Vagina (tissue), 2 donors: ENCODE measurements around the gene PRR5L.

ENCODE experiments used
- POLR2A ChIP-seq, 2 donors: fragments of 450-650 bp; IDR thresholded peaks; one replicate each; pipeline ENCODE4 v1.6.1; 2017; ENCODE audit warnings: antibody characterized with exemption in 2 of 2, mild to moderate bottlenecking in 2 of 2, moderate library complexity in 2 of 2
- POLR2AphosphoS5 ChIP-seq, 2 donors: sonication (generic); formaldehyde crosslinking; IDR thresholded peaks; one replicate each; pipeline ENCODE4 v1.9.0; 2017; ENCODE audit warnings: antibody characterized with exemption in 2 of 2, mild to moderate bottlenecking in 2 of 2, low read depth in 1 of 2; ENCODE audit not compliant: insufficient read depth in 1 of 2
- TF ChIP-seq, protein P1 (sequence below), 3 experiments: fragments of 450-650 bp in 2 of 3; fragments of 200-600 bp in 1 of 3; sonication (generic) in 1 of 3; IDR thresholded peaks; one replicate each; pipeline ENCODE4 v1.5.1; 2017 to 2019; ENCODE audit warnings: antibody characterized with exemption in 3 of 3, mild to moderate bottlenecking in 2 of 3, moderate library complexity in 2 of 3

DNA sequence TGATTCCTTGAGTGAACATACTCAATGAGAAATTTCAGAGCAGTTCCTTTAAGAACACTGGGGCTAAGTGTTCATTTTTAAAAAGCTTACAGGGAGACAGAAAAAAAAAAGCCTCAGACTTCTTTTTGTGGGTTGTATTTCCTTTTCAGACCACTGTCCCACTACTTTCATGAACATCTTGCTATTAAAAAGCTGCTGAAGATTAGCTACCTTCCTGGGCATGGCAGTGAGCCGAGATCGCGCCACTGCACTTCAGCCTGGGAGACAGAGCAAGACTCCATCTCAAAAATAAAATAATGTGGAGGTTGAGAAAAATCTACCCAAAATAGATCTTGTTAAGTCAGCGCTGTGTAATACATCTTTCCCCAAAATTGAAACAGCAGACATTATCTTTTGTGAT lies 203.2 kb downstream of the PRR5L start:
- TF ChIP-seq, protein P1, sequence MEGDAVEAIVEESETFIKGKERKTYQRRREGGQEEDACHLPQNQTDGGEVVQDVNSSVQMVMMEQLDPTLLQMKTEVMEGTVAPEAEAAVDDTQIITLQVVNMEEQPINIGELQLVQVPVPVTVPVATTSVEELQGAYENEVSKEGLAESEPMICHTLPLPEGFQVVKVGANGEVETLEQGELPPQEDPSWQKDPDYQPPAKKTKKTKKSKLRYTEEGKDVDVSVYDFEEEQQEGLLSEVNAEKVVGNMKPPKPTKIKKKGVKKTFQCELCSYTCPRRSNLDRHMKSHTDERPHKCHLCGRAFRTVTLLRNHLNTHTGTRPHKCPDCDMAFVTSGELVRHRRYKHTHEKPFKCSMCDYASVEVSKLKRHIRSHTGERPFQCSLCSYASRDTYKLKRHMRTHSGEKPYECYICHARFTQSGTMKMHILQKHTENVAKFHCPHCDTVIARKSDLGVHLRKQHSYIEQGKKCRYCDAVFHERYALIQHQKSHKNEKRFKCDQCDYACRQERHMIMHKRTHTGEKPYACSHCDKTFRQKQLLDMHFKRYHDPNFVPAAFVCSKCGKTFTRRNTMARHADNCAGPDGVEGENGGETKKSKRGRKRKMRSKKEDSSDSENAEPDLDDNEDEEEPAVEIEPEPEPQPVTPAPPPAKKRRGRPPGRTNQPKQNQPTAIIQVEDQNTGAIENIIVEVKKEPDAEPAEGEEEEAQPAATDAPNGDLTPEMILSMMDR (IDR thresholded peaks at IDR 0.05): no peak
- no peak for TF ChIP-seq POLR2A (IDR thresholded peaks at IDR 0.05)
- no peak for TF ChIP-seq POLR2AphosphoS5 (IDR thresholded peaks at IDR 0.05; ENCODE audit: insufficient read depth in 1 of 2, low read depth in 1 of 2)
